ENCODE data around the gene RAD51B.
"Not testable (repeated sequence)": the region's sequence is repeated elsewhere in the genome, so short reads cannot be mapped to it uniquely, and the experiment has no call there.

RAD51B gene

GRCh38 chr14:68420350-68420749 lies 600.8 kb downstream of the RAD51B start:
- DNase-seq = no peak

GRCh38 chr14:68421116-68421515 lies 601.5 kb downstream of the RAD51B start:
- DNase-seq = no peak

- DNase-seq = no peak
Measured at GRCh38 chr14:68423686-68424085, 604.1 kb downstream of the RAD51B start.

- no peak for DNase-seq
Measured at GRCh38 chr14:68424443-68425172, 605.0 kb downstream of the RAD51B start.

- no peak for DNase-seq
Measured at GRCh38 chr14:68426661-68427549, 607.3 kb downstream of the RAD51B start.

- DNase-seq = no peak
Measured at GRCh38 chr14:68427550-68427890, 607.9 kb downstream of the RAD51B start.

- not testable (repeated sequence) for DNase-seq
Measured at GRCh38 chr14:68428900-68429299, 609.3 kb downstream of the RAD51B start.

- DNase-seq = not testable (repeated sequence)
Measured at GRCh38 chr14:68434173-68434572, 614.6 kb downstream of the RAD51B start.

GRCh38 chr14:68435631-68436030 lies 616.1 kb downstream of the RAD51B start:
- DNase-seq = not testable (repeated sequence)

GRCh38 chr14:68439676-68440075 lies 620.1 kb downstream of the RAD51B start:
- DNase-seq = no peak

GRCh38 chr14:68440820-68441219 lies 621.2 kb downstream of the RAD51B start:
- DNase-seq = no peak

- DNase-seq = no peak
Measured at GRCh38 chr14:68441542-68441941, 622.0 kb downstream of the RAD51B start.

GRCh38 chr14:68442828-68443629 lies 623.5 kb downstream of the RAD51B start:
- DNase-seq = no peak

GRCh38 chr14:68444449-68445168 lies 625.0 kb downstream of the RAD51B start:
- no peak for DNase-seq

- no peak for DNase-seq
Measured at GRCh38 chr14:68446243-68447040, 626.9 kb downstream of the RAD51B start.

- no peak for DNase-seq
Measured at GRCh38 chr14:68447581-68448251, 628.1 kb downstream of the RAD51B start.

GRCh38 chr14:68448252-68448902 lies 628.8 kb downstream of the RAD51B start:
- DNase-seq = no peak

GRCh38 chr14:68449561-68450181 lies 630.1 kb downstream of the RAD51B start:
- DNase-seq = no peak

GRCh38 chr14:68450391-68451120 lies 631.0 kb downstream of the RAD51B start:
- DNase-seq = no peak
